Stimulated activated CD4-positive, alpha-beta T cell treated with anti-CD3 and anti-CD28 coated beads, Interleukin-15, amount 100 ng/mL, for 24 hours (primary cell): ENCODE measurements around the gene PNPLA6.
A peak's percentile ranks its signal among the peaks of the same experiment; 100 is the strongest.

Experiments
- DNase-seq: peaks from one replicate; pipeline ENCODE4 v3.0.0-alpha.2; 2020

Gene PNPLA6

GRCh38 chr19:7535047-7535997, at the start of gene PNPLA6:
TSS of gene PNPLA6 (plus strand) at chr19:7535717. CDS start at chr19:7535789, 72 bp downstream.
- peak; percentile 96 for DNase-seq

GRCh38 chr19:7486923-7487322, 48.6 kb upstream of the PNPLA6 start:
- DNase-seq = no peak

GRCh38 chr19:7488736-7489353, 46.7 kb upstream of the PNPLA6 start, which contains the start of gene PEX11G:
TSS of gene PEX11G (minus strand) at chr19:7489035. CDS start at chr19:7489010, 25 bp downstream.
- DNase-seq = peak; percentile 93

GRCh38 chr19:7489609-7490044, 45.9 kb upstream of the PNPLA6 start:
- no peak for DNase-seq

- DNase-seq = peak; percentile 75
These were observed 43.4 kb upstream of the PNPLA6 start for GRCh38 chr19:7492142-7492541.

GRCh38 chr19:7492558-7492957, 43.0 kb upstream of the PNPLA6 start:
- no peak for DNase-seq

DNA sequence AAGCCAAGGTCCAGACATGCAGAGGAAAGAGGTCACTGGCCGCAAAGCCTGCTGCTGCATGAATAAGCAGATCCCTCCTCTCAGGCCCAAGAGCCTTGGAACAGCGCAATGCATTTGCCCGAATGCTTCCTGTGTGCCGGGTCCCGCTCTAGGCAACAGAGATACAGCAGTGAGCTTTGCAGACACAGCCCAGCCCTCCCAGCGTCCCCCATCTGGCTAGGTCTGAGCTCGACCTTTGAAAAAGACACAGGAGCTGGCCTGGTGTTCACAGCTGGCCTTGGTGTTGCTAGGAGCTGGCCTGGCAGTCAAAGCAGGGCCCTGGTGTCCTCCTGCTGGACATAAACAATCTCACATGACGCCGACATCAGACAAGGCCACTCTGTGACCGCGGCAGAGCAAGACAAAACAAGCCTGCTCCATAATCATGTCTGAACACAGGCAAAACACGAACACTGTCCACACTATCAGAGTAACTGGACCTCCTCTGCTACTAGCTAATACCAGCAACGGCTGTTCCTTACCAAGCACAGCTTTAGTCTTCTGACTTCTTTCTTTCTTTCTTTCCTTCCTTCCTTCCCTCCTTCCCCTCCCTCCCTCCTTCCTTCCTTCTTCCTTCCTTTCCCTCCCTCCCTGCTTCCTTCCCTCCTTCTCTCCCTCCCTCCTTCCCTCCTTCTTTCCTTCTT, 41.0 kb upstream of the PNPLA6 start:
- DNase-seq = no peak

DNA sequence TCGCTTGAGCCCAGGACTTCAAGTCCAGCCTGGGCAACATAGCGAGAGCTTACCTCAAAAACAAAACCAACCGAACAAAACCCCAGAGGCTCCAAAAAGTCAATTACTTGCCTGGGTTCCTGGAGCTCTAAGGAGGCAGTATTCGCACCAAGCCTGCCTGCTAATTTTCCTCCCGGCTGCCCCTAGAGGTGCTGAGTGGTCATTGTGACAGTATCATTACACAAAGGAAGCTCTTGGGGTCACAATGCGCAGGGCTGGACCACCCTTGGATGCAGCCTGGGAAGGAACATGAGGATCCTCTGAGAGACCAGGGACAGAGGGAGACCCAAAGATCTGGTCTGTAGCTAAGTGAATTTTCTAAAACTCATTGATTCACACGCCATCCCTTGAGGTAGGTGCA, 38.2 kb upstream of the PNPLA6 start:
- DNase-seq = no peak

DNA sequence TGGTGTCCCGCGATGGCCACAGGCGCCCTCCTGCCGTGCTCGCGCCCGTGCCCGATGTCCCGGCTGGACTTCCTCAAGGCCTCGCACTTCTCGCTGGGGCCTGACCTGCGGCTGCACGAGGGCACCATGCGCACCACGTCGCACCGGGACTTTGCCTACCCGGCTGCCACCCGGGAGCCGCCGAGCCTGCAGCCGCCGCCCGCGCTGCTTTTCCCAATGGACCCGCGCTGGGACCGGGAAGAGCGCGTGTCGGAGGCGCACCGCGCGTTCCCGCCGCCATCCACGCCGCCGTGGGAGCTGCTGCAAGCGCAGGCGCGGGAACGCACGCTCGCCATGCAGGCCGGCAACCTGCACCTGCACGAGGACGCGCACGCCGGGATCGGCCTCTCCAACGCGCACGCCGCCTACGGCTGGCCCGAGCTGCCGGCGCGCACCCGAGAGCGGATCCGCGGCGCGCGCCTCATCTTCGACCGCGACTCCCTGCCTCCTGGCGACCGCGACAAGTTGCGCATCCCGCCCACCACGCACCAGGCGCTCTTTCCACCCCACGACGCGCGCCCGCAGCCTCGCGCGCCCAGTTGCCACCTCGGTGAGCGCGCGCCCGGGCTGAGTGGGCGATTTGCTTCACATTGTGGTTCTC, 34.6 kb upstream of the PNPLA6 start:
- peak; percentile 86 for DNase-seq

- DNase-seq = no peak
These were observed 33.0 kb upstream of the PNPLA6 start for GRCh38 chr19:7502552-7502951.

DNA sequence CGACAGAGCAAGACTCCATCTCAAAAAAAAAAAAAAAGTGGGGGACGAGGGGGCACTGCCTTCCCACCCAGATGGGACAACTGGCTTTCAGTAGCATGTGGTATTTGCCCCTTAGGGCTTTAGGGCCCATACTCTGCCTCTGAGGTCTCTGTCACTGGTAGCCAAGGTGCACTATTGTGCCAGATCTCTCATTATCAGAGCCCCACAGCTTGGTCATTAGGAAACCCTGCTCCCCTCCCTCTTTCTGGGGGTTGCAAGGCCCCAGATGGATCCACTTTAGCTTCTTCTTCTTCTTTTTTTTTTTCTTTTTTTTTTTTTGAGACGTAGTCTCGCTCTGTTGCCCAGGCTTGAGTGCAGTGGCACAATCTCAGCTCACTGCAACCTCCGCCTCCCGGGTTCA, 30.8 kb upstream of the PNPLA6 start:
- no peak for DNase-seq

DNA sequence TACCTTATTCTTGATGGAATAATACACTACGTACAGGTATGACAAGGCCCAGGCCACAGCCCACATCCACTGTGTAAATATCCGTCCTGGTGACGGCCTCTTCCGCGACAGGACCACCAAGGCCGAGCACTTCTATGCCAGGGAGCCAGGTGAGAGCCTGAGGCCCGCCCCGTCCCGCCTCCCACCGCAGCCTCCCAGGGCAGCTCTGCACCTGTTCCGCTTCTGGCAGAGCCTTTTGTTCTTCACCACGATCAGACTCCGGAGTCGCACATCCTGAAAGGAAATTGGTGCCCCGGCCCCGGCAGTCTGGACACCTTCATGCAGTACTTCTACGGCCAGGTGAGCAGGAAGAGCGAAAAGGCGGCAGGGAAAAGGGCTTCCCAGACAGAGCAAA, 30.2 kb upstream of the PNPLA6 start:
- DNase-seq = no peak

GRCh38 chr19:7505682-7506384, 29.7 kb upstream of the PNPLA6 start:
- peak; percentile 46 for DNase-seq

DNA sequence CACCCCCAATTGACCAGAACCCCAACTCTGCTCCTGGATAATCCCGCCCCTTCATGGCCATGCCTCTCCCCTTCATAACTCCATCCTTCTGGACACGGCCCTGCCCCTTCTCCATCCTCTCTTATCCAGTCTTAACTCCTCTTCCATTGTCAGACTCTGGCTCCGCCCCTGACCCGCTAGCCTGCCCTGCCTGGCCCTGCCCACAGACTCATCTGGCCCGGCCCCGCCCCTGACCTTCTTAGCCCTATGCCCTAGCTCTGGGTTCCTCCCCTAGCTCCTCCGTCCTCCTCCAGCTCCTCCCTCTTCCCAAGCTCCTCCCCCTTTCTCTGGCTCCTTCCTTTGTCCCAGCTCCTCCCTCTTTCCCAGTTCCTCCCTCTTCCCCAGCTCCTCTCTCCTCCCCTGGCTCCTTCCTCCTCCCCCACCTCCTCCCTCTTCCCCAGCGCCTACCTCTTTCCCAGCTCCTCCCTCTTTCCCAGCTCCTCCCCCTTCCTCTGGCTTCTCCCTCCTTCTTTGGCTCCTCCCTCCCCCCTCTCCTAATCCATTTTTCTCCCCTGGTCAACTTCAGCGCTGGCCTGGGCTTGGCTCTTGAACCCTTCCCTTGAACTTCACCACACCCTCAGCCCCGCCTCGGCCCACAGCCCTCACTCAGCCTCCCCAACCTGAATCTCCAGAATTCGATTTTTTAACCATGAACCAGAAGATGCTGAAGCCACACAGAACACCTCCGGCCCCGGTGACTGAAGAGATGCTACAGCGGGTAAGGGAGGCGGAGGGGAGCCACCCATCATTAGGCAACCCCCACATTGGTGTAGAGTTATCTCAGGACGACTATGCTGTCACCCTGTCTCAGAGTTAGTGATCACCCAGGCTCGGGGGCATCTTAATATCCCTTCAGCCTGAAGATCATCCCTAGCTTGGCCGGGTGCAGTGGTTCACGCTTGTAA, 28.9 kb upstream of the PNPLA6 start:
- peak; percentile 73 for DNase-seq

DNA sequence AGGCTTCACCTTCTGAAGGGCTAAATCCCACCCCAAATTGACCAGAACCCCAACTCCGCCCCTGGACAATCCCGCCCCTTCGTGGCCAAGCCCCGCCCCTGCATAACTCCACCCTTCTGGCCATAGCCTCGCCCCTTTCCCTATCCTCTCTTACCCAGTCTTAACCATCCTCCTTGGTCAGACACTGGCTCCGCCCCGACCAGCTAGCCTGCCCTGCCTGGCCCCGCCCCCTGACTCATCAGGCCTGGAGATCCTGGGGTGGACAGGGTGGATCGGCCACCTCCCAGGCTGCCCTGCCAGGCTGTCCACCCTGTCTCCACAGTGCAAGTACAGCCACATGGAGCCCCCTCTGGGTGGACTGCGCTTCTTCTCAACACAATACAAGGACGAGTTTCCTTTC, 27.6 kb upstream of the PNPLA6 start:
- DNase-seq = peak; percentile 45

GRCh38 chr19:7509625-7510024, 25.9 kb upstream of the PNPLA6 start:
- DNase-seq = no peak

- DNase-seq = no peak
These were observed 23.1 kb upstream of the PNPLA6 start for GRCh38 chr19:7512400-7512851.

- DNase-seq = no peak
These were observed 21.5 kb upstream of the PNPLA6 start for GRCh38 chr19:7513809-7514642.

GRCh38 chr19:7515110-7515644, 20.3 kb upstream of the PNPLA6 start:
- DNase-seq = no peak
